OCI-LY3 (cell line): ENCODE measurements around the gene EDC4.

ENCODE experiments used
- CTCF ChIP-seq: fragments of 200-600, 300-600 bp; sonication (generic); IDR thresholded peaks from 2 replicates; pipeline ENCODE4 v1.5.1; 2014; ENCODE audit warnings: antibody characterized with exemption, low read length, low read depth
- EZH2phosphoT487 ChIP-seq: fragments of 200-600 bp; shearing (Covaris generic); IDR thresholded peaks from 2 replicates; pipeline ENCODE4 v1.6.1; 2018; ENCODE audit warnings: antibody characterized with exemption, mixed run types, low read depth

GRCh38 chr16:67858500-67858899 is 14.4 kb upstream of the EDC4 start:
- TF ChIP-seq CTCF: no peak
- TF ChIP-seq EZH2phosphoT487: no peak
